Activated gamma-delta T cell treated with anti-CD3 and anti-CD28 coated beads, Interleukin-2, amount 50 U/mL, for 16 hours (primary cell): Measurements from ENCODE around the gene GALE.
"Not testable (repeated sequence)": the region's sequence is repeated elsewhere in the genome, so short reads cannot be mapped to it uniquely, and the experiment has no call there.

Source experiments
- DNase-seq: peaks from one replicate; pipeline ENCODE4 v3.0.0-alpha.2; 2020; ENCODE audit warnings: low read depth

The GALE gene

DNA sequence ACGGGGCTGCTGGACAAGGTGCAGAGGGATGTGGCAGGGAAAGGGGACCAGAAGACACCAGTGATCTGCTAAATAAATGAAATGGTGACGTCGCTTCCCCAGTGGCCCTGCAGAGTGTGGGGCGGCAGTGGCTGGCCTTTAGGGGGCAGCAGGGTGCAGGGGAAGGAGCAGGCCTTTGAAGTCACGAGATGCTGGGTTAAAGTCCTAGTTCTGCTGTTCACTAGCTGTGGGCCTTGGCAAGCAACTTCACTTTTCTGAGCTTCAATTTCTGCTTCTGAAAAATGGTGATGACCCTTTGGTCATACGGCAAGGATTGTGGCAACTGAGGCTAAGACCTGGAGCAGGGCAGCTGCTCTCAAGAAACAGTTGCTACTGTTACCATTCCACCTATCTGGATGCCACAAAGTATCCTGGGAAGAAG lies 9.2 kb upstream of the GALE start:
- peak; percentile 73 for DNase-seq

DNA sequence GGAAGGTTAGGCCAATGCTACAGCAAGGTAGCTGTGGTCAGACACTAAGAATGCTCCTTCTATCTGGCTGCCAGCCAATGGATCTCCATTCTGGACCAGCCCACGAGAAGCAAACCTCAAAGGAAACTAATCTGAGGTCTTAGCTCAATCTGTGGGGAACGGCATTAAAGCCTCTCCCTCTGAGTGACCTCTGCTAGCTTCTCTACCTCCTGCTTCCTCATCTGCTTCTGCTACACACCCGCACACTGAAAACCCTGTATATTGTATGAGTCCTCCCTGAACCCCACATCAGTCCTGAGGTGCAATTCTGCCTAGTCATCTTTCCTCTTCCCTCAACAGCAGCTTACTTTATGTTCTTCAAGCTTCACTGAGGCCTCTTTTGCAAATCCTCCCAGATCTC lies 6.9 kb upstream of the GALE start:
- no peak for DNase-seq

DNA sequence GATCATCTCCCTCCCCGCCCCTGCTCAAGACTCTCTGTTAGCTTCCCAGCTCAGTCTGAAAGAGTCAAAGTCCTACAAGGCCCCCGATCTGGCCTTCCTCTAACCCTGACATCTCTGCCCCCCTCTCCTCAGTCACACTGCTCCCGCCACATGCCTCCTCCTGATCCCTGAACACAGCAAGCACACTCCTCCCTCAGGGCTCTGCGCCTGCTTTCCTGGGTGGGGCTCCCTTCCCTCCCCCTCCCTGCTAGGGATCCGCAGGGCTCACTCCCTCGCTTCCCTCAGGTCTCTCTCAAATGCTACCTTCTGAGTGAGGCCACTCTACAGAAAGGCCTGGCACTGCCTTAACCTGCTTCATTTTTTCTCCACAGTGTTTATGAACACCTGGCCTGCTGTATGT lies 5.7 kb upstream of the GALE start:
- no peak for DNase-seq

DNA sequence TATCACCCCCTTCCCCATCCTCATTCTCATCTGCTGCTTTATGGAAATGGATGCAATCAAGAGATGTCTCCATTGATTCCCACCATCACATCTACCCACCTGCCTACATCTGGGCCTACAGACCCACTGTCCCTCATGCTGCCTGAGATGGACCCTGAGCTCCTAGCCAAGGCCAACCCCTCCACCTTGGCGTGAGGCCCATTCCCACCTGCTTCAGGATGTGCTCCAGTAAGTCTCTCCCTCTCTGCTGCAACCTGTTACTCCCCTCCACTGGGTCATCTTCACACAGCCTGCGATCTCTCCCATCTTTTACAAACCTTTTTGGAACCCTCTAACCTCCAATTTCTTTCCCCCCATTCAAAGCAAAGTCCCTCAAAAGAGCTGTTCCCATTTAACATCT lies 4.5 kb upstream of the GALE start:
- DNase-seq = no peak

DNA sequence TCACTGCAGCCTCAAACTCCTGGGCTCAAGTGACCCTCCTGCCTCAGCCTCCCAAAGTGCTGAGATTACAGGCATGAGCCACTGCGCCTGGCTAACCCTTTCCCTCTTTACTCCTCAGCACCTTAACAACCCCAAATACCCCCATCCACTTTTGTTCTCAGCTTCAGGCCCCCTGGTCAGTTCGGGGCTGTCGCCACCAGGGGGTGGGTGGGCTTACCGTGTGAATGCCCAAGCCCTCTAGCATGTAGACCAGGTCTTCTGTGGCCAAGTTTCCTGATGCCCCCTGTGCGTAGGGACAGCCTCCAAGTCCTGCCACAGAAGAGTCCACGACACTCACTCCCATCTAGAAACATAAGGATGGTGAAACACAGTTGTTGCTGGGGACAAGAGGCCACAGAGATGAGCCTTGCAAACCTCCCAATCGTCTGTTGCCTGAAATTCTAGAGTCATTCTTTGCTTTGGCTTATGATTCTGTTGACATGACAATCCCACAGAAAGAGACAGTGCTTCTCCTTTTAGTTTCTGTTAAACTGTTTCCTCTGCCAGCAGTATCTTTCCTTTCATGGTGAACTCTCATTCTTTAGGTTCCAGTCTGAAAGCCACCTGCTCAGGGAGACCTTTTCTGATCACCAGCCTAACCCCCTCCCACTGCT lies 3.8 kb upstream of the GALE start:
- DNase-seq = no peak

DNA sequence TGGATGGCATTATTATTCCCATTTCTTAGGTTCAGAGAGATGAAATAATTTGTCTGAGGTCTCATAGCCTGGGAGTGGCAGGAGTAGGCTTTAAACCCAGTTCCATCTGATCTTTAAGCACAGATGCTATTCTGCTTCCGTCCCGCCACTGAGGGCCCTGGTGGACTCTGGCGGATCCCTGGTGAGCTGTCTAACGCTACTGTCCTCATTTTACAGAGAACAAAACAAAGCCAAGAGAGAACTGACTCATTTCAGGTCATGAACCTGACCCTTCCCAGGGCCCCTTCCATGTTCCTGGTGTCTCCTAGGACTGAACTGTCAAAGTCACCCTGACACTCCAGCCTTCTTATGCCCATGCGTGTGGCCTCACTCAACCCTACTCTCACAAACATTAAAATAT lies 3.1 kb upstream of the GALE start:
- DNase-seq = no peak

DNA sequence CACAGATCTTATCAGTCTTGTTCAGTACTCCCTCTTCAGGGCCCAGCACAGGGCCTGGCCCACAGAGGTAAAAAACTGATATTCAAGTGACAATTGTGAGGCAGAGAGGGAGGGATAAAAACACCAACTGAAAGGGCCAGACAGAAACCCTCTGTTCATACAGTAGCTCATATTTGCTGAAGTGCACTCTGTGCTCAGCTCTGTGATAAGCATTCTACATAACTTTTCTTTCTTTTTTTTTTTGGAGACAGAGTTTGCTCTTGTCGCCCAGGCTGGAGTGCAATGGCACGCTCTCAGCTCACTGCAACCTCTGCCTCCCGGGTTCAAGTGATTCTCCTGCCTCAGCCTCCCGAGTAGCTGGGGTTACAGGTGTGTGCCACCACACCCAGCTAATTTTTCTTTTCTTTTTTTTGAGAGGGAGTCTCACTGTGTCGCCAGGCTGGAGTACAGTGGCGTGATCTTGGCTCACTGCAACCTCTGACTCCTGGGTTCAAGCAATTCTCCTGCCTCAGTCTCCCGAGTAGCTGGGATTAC lies 2.3 kb upstream of the GALE start:
- not testable (repeated sequence) for DNase-seq

DNA sequence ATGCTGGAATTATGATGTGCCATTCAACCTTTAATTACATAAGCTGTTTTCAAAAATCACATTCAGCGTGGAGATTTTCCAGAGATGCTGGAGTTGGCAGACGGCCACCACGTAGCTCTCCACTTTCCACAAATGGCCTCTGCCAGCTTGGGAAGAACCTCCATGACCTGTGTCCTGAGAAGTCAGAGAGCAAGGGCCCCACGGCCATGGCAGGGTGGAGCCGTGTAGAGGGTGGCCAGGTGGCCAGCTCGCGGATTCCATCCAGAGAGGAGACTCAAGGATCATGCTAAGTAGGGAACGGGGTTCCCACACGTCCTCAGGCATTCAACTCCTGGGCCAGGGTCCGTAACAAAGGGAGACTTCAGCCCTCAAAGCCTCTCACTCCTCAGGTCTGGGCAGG lies 1.3 kb upstream of the GALE start:
- no peak for DNase-seq

DNA sequence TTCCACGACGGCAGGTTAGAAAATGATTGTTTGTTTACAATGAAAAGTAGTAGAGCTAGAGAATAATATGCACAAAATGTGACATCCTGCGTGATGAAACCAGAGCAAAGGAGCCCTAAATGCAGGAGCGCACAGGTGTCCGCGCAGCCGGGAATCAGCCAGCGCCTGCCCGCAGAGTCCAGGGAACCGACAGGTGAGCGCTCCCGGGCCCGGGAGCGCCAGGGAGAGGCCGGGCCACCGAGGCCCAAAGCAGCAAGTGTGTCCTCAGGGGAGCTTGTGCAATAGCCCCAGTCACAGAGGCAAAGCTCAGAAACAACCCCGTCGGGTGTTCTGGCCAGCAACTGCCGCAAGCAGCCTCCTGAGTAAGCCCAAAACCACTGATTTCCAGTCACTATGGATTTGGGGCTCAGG lies 789 bp upstream of the GALE start:
- DNase-seq = no peak

DNA sequence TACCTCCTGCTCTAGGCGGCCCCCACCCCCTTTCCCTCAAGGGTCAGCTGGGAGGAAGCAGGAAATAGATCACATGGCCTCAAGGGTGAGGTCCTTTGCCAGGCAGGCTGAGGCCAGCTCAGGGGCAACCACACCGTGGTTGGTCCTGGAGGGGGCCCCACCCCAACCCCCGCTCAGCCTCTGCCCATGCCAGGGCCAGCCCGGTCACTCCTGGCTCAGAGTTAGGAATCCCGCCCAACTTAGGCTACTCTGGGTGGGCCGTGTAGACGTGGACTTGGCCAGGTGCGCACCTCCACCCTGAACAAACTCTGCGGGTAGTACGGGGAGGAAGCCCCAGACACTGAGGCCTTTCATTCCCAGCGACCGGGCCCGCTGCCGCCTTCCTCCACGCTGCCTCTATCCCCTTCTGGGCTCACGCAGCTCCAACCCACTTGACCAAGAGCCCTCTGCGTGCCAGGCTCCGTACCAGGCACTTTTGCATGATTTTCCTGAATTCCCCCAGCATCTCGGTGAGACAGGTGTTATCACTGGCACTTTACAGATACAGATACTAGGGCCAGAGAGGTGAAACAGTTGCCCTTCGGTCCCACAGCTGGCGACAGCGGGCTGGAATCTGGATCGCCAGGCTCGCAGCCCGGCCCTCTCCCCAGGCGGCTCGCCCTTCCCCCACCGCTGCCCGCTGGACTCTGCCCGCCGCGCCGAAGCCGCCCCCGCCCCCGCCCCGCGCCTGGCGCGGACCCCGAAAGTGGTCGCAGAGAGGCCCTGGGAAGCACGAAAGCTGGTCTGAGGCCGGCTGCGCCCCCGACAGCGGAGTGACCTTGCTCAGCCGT lies 769 bp downstream of the GALE start:
- DNase-seq = no peak

DNA sequence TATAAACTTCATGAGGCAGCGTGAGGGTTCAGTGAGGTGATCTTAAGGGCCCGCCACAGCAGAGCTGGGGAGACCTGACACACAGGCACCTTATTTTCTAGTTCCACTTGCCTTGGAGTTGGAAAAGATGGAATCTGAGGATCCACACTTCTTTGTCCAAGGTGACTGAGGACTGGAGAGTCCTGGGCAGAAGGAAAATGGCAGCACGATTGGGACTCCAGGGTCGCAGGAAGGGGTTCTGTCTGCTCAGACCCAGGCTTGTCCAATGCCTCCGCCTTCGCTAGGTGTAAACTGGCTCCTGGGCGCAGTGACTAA lies 1.3 kb downstream of the GALE start:
- DNase-seq = no peak

DNA sequence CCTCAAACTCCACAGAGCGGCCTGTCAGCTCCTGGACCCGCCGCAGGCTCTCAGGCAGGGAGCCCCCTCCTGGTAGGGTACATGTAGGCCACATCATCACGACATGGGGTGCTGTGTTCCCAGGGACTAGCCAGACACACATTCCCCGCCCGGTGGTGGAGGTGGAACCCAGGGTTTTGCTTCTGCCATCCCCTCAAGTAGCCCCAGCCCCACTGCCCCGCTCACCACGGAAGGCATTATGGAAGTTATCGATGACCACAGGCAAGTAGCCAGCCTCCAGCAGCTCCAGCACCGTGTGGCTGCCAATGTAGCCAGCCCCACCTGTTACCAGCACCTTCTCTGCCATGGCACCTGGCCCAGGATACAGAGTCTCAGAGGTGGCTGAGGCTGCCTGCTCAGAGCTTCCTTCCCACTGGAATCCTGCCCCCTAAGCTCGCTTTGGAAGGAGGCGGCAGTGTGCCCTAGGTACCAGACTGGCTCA lies 1.9 kb downstream of the GALE start:
- DNase-seq = no peak

DNA sequence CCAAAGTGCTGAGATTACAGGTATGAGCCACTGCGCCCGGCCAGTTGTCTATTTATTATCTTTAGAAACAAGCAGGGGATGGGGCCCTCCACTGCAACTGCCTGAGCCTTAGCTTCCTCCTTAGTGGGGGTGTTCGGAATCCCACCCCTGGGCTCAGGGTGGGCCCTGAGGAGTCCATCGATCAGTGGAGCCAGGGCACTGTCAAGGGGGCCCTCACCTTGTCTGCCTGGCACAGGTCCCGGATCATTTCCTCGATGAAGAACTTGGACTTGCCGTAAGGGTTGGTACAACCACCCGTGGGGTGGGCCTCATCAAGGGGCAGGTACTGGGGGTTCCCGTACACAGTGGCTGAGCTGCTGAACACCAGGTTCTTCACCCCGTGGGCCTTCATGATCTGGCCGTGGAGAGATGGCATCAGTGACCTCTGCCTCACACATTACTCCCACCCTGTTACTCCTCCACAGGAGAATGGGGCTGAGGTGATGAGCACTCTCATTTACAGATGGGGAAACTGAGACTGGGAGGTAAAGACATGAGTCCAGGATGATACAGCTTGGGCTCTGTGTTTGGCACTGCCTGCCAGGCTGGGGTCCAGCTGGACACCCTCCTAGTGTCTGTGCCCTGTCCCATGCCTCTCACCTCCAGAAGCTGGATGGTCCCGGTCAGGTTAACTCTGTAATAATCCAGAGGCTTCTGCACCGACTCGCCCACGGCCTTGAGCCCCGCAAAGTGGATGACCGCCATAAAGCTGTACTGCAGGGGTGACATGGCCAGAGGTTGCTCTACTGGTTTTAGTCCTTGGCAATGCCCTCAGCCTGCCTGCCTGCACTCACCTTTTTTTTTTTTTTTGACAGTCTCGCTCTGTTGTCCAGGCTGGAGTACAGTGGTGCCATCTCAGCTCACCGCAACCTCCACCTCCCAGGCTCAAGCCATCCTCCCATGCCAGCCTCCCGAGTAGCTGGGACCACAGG lies 2.8 kb downstream of the GALE start:
- DNase-seq = no peak

DNA sequence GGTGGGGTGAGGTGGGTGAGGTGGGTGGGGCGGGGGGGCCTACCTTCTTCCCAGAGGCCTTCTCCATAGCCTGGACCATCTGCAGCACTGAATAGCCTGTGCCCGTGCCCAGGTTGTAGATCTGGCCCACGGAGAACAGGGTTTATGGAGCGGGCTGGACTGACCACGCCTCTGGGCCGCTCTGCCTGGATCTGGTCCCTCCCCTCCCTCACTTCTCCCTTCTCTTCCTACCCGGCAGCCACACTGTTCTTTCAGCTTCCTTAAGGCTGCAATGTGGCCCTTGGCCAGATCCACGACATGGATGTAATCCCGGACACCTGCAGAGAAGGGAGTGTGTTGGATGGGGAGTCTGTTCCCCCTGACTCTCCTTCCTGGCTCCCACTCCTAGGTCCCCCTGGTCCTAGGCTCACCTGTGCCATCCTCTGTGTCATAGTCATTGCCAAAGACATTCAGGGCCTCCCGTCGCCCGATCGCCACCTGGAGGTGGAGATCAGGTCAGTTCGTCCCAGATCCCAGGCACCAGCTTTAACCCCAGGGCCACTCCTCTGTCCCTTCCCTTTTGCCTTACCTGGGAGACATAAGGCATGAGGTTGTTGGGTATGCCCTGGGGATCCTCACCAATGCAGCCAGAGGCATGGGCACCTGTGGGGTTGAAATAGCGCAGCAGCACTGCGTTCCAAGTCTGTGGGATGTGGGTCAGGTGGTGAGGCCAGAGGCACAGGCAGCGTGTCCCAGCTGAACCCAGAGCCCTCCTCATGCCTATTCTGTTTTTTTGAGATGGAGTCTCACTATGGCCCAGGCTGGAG lies 3.9 kb downstream of the GALE start:
- no peak for DNase-seq

DNA sequence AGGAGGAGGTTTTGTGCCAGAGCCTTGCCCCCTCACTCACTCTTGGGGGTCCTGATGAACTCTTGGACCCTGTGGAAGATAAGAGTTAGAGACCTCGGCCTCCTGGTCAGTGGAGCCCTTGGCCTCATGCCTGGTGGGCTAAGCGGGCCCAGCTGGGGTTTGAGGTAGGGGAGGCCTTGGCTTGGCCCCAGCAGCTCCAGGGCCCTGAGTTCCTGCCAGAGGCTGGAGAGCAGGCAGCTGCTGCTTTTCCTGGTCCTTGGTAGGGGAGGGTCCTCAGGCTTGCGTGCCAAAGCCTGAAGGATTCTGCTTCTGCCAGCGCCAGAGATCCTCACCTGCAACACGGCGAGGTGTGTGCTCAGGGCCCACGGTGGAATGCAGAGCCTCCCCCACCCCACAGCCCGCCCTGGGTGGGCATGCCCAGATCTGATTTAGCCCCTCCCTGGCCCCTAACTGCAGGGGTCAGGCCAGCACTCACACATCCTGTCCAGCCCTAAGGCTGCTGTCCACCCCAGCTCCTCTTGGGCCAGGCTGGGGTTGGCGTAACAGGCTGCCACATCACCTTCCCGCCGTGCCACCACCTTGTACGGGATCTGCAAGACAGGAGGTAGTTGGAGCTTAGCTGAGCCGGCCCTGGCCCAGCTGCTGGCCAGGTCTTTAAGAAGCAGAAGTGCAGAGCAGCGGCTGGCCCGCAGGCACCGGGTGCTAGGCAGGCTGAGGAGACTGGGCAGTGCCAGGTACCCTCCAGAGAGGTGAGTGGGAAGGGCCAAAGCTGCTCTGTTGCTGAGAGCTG lies 4.7 kb downstream of the GALE start:
- no peak for DNase-seq

DNA sequence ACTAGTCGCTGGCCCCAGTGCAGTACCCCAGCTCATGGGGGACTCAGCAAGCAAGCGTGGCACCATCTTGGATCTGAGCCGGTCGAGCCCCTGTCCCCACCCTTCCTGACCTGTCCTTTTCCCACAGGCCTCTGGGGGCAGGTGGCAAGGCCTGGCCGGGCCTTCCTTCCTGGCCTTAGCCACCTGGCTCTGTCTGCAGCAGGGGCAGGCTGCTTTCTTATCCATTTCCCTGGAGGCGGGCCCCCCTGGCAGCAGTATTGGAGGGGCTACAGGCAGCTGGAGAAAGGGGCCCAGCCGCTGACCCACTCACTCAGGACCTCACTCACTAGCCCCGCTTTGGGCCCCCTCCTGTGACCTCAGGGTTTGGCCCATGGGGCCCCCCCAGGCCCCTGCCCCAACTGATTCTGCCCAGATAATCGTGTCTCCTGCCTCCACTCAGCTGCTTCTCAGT lies 5.8 kb downstream of the GALE start:
- not testable (repeated sequence) for DNase-seq

DNA sequence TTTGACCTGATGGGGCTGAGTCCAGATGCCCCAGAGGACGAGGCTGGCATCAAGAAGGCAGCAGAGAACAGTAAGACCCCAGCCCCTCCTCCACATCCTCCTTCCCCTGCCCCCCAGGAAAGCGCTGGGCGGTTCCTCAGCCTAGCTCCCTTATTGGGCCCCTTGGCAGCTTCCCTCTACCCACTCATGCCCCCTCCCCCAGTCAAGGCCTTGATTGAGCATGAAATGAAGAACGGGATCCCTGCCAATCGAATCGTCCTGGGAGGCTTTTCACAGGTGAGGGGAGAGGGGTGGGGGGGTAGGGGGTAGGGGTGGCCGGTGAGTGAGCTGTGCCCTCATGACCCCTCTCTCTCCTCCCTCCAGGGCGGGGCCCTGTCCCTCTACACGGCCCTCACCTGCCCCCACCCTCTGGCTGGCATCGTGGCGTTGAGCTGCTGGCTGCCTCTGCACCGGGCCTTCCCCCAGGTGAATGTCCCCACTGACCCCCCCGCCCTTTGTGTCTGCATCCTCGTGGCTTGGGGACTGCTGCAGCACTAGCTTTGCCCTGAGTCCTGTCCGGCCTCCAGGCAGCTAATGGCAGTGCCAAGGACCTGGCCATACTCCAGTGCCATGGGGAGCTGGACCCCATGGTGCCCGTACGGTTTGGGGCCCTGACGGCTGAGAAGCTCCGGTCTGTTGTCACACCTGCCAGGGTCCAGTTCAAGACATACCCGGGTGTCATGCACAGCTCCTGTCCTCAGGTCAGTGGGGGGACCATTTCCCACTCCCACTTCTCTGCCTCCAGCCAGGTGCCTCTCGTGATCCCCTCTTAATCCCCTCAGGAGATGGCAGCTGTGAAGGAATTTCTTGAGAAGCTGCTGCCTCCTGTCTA lies 6.5 kb downstream of the GALE start:
- DNase-seq = no peak

DNA sequence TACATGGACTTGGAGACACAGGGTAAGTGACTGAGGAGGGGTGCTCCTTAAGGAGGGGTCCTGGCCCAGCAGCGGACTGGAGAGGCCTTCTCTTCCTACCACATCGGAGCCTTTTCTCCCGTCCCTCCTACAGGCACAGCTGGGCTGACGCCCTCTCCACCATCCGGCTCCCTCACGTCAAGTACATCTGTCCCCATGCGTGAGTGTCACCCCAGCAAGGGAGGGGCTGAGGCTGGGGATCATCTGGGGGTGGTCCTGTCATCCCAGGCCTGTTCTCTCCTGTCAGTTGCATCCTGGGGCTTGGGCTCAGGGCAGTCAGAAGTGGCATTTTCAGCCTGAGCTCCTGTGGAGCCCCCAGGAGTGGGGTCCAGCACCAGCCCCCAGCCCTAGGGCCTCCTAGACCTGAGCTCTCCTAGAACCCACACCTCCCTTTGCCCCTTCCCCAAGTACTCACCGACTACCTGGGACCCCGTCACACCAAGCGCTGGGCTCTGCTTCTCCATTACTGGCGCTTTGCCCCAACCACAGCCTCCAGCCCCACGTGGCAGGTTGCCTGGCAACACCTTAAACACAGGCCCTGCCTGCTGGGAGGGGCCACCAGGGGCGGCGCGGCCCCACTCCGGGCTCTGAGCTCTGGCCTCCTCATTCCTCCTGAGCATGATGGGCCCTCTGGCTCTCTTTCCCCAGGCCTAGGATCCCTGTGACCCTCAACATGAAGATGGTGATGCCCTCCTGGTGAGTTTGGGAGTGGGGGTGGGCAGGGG lies 7.4 kb downstream of the GALE start:
- DNase-seq = no peak
